A172 (cell line): Measurements from ENCODE around the gene TBC1D8B. TPM values are rescaled to one million over a fixed set of nuclear protein-coding genes. Genes with fewer than 3 reads are reported as not detected.
A peak's percentile ranks its signal among the peaks of the same experiment; 100 is the strongest.

ENCODE experiments used
- DNase-seq: peaks from one replicate; pipeline ENCODE4 v3.0.0-alpha.2; 2015; ENCODE audit warnings: low spot score
- total RNA-seq: library from RNA; depleted of rRNA; stranded (reverse); fragments of >200 nt; shearing (Covaris generic); gene quantifications from 2 replicates; pipeline ENCODE4 v1.2.3, GENCODE V29; 2014; rRNA removed

Gene TBC1D8B
- total RNA-seq, 1 experiment from 2014 or later: not detected

GRCh38 chrX:106898462-106898861 lies 96.0 kb downstream of the TBC1D8B start:
- peak; percentile 23 for DNase-seq

- no peak for DNase-seq
These were observed 96.8 kb downstream of the TBC1D8B start for GRCh38 chrX:106899276-106899675.

- no peak for DNase-seq
These were observed 97.4 kb downstream of the TBC1D8B start for GRCh38 chrX:106899841-106900240.

GRCh38 chrX:106901341-106901740 lies 98.9 kb downstream of the TBC1D8B start:
- DNase-seq: no peak

- no peak for DNase-seq
These were observed 99.3 kb downstream of the TBC1D8B start for GRCh38 chrX:106901781-106902219.

GRCh38 chrX:106902684-106903083 lies 100.2 kb downstream of the TBC1D8B start:
- DNase-seq: no peak

GRCh38 chrX:106903291-106903824 lies 100.9 kb downstream of the TBC1D8B start, which contains the start of gene RIPPLY1:
Gene RIPPLY1 (minus strand): TSS chrX:106903341. CDS start chrX:106903287, 54 bp downstream.
- no peak for DNase-seq

GRCh38 chrX:106903856-106904528 lies 101.5 kb downstream of the TBC1D8B start:
- no peak for DNase-seq

GRCh38 chrX:106905064-106905708 lies 102.7 kb downstream of the TBC1D8B start:
- DNase-seq: no peak

GRCh38 chrX:106906361-106906760 lies 103.9 kb downstream of the TBC1D8B start:
- no peak for DNase-seq

GRCh38 chrX:106912864-106913263 lies 110.4 kb downstream of the TBC1D8B start:
- DNase-seq: no peak

GRCh38 chrX:106917830-106918500 lies 115.5 kb downstream of the TBC1D8B start:
- peak; percentile 84 for DNase-seq

- no peak for DNase-seq
These were observed 117.5 kb downstream of the TBC1D8B start, which contains the start of gene CLDN2 for GRCh38 chrX:106919932-106920452. Gene CLDN2 (plus strand): TSS chrX:106920402. CDS start chrX:106928229, 7,827 bp downstream.

- DNase-seq: no peak
These were observed 119.2 kb downstream of the TBC1D8B start for GRCh38 chrX:106921637-106922036.

Other genes with a start within 250 kb of the TBC1D8B start
- gene RADX, start 190.7 kb upstream of the TBC1D8B start, total RNA-seq: not detected in 2 replicates
- gene RNF128, start 76.0 kb upstream of the TBC1D8B start, total RNA-seq: not detected in 2 replicates
- 0.10 TPM in 1 of 2 replicates, not detected in the other for gene RIPPLY1, start 100.7 kb downstream of the TBC1D8B start, total RNA-seq
- gene CLDN2, start 117.7 kb downstream of the TBC1D8B start, total RNA-seq: not detected in 2 replicates
- gene MORC4, start 197.5 kb downstream of the TBC1D8B start, total RNA-seq: 7.3 and 9.5 TPM in 2 replicates